Lung (tissue), 12 donors: ENCODE results near the gene PNKD. TPM values are rescaled to one million over a fixed set of nuclear protein-coding genes. Genes with fewer than 3 reads are reported as not detected.
"Not testable (repeated sequence)": the region's sequence is repeated elsewhere in the genome, so short reads cannot be mapped to it uniquely, and the experiment has no call there.

Experiments
- ATAC-seq: fragments of 200-7000 bp; cut with Tn5 transposase; one replicate; pipeline ENCODE4 v1.9.1; 2020; ENCODE audit warnings: moderate number of reproducible peaks; ENCODE audit not compliant: insufficient read depth, low FRiP score
- DNase-seq, 3 donors: peaks; one replicate each; pipeline ENCODE4 v3.0.0-alpha.2; 2013 to 2017
- H3K27ac ChIP-seq, 2 donors: one replicate each; pipeline ENCODE4 v1.5.1; 2013; ENCODE audit warnings: mild to moderate bottlenecking in 2 of 2, moderate library complexity in 2 of 2, control low read depth in 1 of 2, inconsistent platforms in 1 of 2, low read depth in 1 of 2, low read length in 1 of 2
- H3K27me3 ChIP-seq, 3 donors: one replicate each; pipeline ENCODE4 v1.5.1; 2013; ENCODE audit warnings: low read length in 2 of 3; ENCODE audit not compliant: control insufficient read depth in 3 of 3, insufficient read depth in 3 of 3
- H3K36me3 ChIP-seq, 4 donors: one replicate each; pipeline ENCODE4 v1.5.1; 2013; ENCODE audit warnings: low read length in 4 of 4, mild to moderate bottlenecking in 1 of 4, moderate library complexity in 1 of 4; ENCODE audit not compliant: control insufficient read depth in 4 of 4, insufficient read depth in 4 of 4
- H3K4me1 ChIP-seq, 5 donors: one replicate each; pipeline ENCODE4 v1.5.1; 2013; ENCODE audit warnings: low read length in 5 of 5, mild to moderate bottlenecking in 2 of 5, moderate library complexity in 1 of 5; ENCODE audit not compliant: control insufficient read depth in 5 of 5, insufficient read depth in 5 of 5
- H3K4me3 ChIP-seq: one replicate; pipeline ENCODE4 v1.5.1; 2013; ENCODE audit warnings: mild to moderate bottlenecking, control low read depth, moderate library complexity
- H3K9ac ChIP-seq, 2 donors: one replicate each; pipeline ENCODE4 v1.5.1; 2013; ENCODE audit warnings: low read length in 2 of 2, control low read depth in 1 of 2; ENCODE audit not compliant: insufficient read depth in 1 of 2
- H3K9me3 ChIP-seq, 4 donors: one replicate each; pipeline ENCODE4 v1.5.1; 2013; ENCODE audit warnings: low read length in 3 of 4, mild to moderate bottlenecking in 1 of 4, moderate library complexity in 1 of 4; ENCODE audit not compliant: control insufficient read depth in 4 of 4, insufficient read depth in 3 of 4
- WGBS, 2 donors: extraction: QIAGEN DNeasy Blood & Tissue Kit; methylation state at CpG; one replicate each; pipeline ENCODE4 v1.1.7; 2013; 5-methylcytosine and 5-hydroxymethylcytosine counted together
- polyA plus RNA-seq, 2 donors: library from polyadenylated mRNA; stranded (reverse); fragments of 200-250 nt; gene quantifications; one replicate each; pipeline ENCODE4 v1.2.1, GENCODE V29; 2013
- total RNA-seq, 2 donors: library from RNA; depleted of rRNA in 1 of 2; stranded (reverse); fragments of >200 nt in 1 of 2; gene quantifications; one replicate each; pipeline ENCODE4 v1.2.1, GENCODE V29; 2014 to 2021
- TF ChIP-seq, protein P1 (sequence below): IDR thresholded peaks from 2 replicates; pipeline ENCODE4 v1.5.1; 2012; ENCODE audit warnings: mild to moderate bottlenecking; ENCODE audit errors: control extremely low read depth, extremely low read depth
- donor health status: control.
- donor health status: control.
- donor health status: Bipolar disorder and iron deficiency.
- donor health status: healthy.
- donor health status: DM: yes; HTN: yes; CAD: no.

The PNKD gene
- total and polyA plus RNA-seq, 4 donors: 83.8 to 137 (median 114) TPM

DNA sequence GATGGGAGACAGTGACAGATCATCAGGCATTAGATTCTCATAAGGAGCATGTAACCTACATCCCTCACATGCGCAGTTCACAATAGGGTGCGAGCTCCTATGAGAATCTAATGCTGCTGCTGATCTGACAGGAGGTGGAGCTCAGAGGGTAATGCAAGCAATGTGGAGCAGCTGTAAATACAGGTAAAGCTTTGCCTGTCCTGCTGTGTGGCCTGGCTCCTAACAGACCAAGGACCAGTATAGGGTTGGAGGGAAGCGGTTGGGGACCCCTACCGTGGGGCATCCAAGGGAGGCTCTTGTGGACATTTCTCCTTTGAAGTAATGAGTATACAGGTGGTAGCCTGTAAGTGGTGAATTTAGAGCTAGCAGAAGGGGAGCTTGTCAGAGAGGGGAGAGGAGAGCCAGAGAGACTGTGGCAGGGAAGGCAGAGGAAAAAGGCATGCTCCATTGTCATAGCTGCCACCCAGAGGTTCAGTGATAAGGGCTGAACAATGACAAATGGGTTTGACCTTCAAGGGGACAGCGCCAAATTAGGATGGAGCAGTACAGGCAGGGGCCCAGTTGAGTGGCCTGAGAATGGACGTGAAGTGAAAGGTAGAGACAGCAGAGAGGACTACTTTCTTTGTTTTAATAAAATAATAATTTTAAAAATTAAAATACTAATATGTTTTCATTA lies 37.2 kb downstream of the PNKD start:
- Histone ChIP-seq H3K27me3 (no peaks in the 10 kb centered on the region), H3K4me1 (peaks cover 0 to 13% (median 3%) of the 10 kb centered on the region in 5 donors), H3K27ac (no peak overlapping the region), H3K9me3 (no peaks in the 10 kb centered on the region), H3K4me3 (no peak overlapping the region), H3K36me3 (no peaks in the 10 kb centered on the region), H3K9ac (no peak overlapping the region)
- ATAC-seq (no peak), DNase-seq (no peak)
- TF ChIP-seq, protein P1, sequence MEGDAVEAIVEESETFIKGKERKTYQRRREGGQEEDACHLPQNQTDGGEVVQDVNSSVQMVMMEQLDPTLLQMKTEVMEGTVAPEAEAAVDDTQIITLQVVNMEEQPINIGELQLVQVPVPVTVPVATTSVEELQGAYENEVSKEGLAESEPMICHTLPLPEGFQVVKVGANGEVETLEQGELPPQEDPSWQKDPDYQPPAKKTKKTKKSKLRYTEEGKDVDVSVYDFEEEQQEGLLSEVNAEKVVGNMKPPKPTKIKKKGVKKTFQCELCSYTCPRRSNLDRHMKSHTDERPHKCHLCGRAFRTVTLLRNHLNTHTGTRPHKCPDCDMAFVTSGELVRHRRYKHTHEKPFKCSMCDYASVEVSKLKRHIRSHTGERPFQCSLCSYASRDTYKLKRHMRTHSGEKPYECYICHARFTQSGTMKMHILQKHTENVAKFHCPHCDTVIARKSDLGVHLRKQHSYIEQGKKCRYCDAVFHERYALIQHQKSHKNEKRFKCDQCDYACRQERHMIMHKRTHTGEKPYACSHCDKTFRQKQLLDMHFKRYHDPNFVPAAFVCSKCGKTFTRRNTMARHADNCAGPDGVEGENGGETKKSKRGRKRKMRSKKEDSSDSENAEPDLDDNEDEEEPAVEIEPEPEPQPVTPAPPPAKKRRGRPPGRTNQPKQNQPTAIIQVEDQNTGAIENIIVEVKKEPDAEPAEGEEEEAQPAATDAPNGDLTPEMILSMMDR: no peak
- 93% methylated on average over 6 of the region's 6 CpGs for WGBS, 2 donors

- ATAC-seq (no peak), DNase-seq (no peak)
- no peaks in the 10 kb centered on the region for H3K9me3 ChIP-seq
- H3K4me3 ChIP-seq: no peak overlapping the region
- H3K27me3 ChIP-seq: no peaks in the 10 kb centered on the region
- H3K9ac ChIP-seq: no peak overlapping the region
- WGBS, 2 donors: 76 to 85% methylated on average over 11 of the region's 11 CpGs
- TF ChIP-seq, protein P1: no peak
- H3K27ac ChIP-seq: no peak overlapping the region
- H3K4me1 ChIP-seq: peaks cover 0 to 13% (median 5%) of the 10 kb centered on the region in 5 donors
- no peaks in the 10 kb centered on the region for H3K36me3 ChIP-seq
Measured at GRCh38 chr2:218310853-218311540, 40.7 kb downstream of the PNKD start.

GRCh38 chr2:218311541-218312266 lies 41.4 kb downstream of the PNKD start:
- peaks cover 0 to 13% (median 5%) of the 10 kb centered on the region in 5 donors for H3K4me1 ChIP-seq
- not testable (repeated sequence) for H3K9me3 ChIP-seq, H3K27me3 ChIP-seq, H3K36me3 ChIP-seq, ATAC-seq, H3K4me3 ChIP-seq, DNase-seq, H3K9ac ChIP-seq
- 74 to 79% methylated on average over 11 of the region's 11 CpGs for WGBS, 2 donors
- H3K27ac ChIP-seq: peak overlapping the region in 1 of 2 donors; percentile 9

GRCh38 chr2:218312267-218312756 lies 42.0 kb downstream of the PNKD start:
- no peaks in the 10 kb centered on the region for H3K36me3 ChIP-seq
- no peak overlapping the region for H3K9ac ChIP-seq
- DNase-seq (peak in 1 of 3 donors; percentile 55), ATAC-seq (no peak)
- no peak overlapping the region for H3K4me3 ChIP-seq
- H3K27ac ChIP-seq: peak overlapping the region in 1 of 2 donors; percentile 40
- H3K4me1 ChIP-seq: peaks cover 0 to 13% (median 6%) of the 10 kb centered on the region in 5 donors
- no peaks in the 10 kb centered on the region for H3K9me3 ChIP-seq
- 36 to 56% methylated on average over 2 of the region's 2 CpGs for WGBS, 2 donors
- H3K27me3 ChIP-seq: no peaks in the 10 kb centered on the region
- TF ChIP-seq, protein P1: no peak
